Inferior parietal cortex (tissue), 1 donor: ENCODE measurements around the gene SLC38A5.
"Not testable (repeated sequence)": the region's sequence is repeated elsewhere in the genome, so short reads cannot be mapped to it uniquely, and the experiment has no call there.

Experiments
- DNase-seq: peaks from one replicate; pipeline ENCODE4 v3.0.0-alpha.2; 2016; ENCODE audit errors: extremely low spot score

SLC38A5 gene

GRCh38 chrX:48468693-48469691, 1.1 kb downstream of the SLC38A5 start:
- no peak for DNase-seq

- DNase-seq: no peak
Observed at GRCh38 chrX:48468247-48468671, 1.8 kb downstream of the SLC38A5 start.

GRCh38 chrX:48467281-48467761, 2.7 kb downstream of the SLC38A5 start:
- no peak for DNase-seq

GRCh38 chrX:48466696-48467095, 3.4 kb downstream of the SLC38A5 start:
- DNase-seq: no peak

- DNase-seq: no peak
Observed at GRCh38 chrX:48465336-48465933, 4.6 kb downstream of the SLC38A5 start.

- no peak for DNase-seq
Observed at GRCh38 chrX:48461830-48462229, 8.2 kb downstream of the SLC38A5 start.

- no peak for DNase-seq
Observed at GRCh38 chrX:48460606-48461005, 9.5 kb downstream of the SLC38A5 start.

- no peak for DNase-seq
Observed at GRCh38 chrX:48460031-48460430, 10.0 kb downstream of the SLC38A5 start.

- DNase-seq: no peak
Observed at GRCh38 chrX:48459483-48459882, 10.6 kb downstream of the SLC38A5 start.

- DNase-seq: no peak
Observed at GRCh38 chrX:48458711-48459110, 11.3 kb downstream of the SLC38A5 start.

GRCh38 chrX:48456628-48457331, 13.3 kb downstream of the SLC38A5 start:
- DNase-seq: no peak

GRCh38 chrX:48451708-48452107, 18.4 kb downstream of the SLC38A5 start:
- no peak for DNase-seq

GRCh38 chrX:48450076-48450475, 20.0 kb downstream of the SLC38A5 start:
- no peak for DNase-seq

GRCh38 chrX:48447201-48447600, 22.9 kb downstream of the SLC38A5 start:
- DNase-seq: not testable (repeated sequence)

GRCh38 chrX:48433713-48434112, 36.3 kb downstream of the SLC38A5 start:
- DNase-seq: not testable (repeated sequence)

GRCh38 chrX:48430166-48430565, 39.9 kb downstream of the SLC38A5 start:
- not testable (repeated sequence) for DNase-seq

GRCh38 chrX:48429606-48430005, 40.5 kb downstream of the SLC38A5 start:
- not testable (repeated sequence) for DNase-seq

- not testable (repeated sequence) for DNase-seq
Observed at GRCh38 chrX:48427027-48427716, 42.9 kb downstream of the SLC38A5 start.

- not testable (repeated sequence) for DNase-seq
Observed at GRCh38 chrX:48411860-48412259, 58.2 kb downstream of the SLC38A5 start, which contains the start of gene SSX4B. TSS of gene SSX4B (minus strand) at chrX:48411960. CDS start at chrX:48411372, 588 bp downstream.
